K562 (cell line): ENCODE results near the gene FAM114A2. TPM values are rescaled to one million over a fixed set of nuclear protein-coding genes. Genes with fewer than 3 reads are reported as not detected.
A peak's percentile ranks its signal among the peaks of the same experiment; 100 is the strongest.

Experiments used
- ARNT ChIP-seq, 2 experiments: fragments of 450-650 bp; IDR thresholded peaks; 2 replicates each; pipeline ENCODE4 v1.6.1; 2016; ENCODE audit warnings: mild to moderate bottlenecking in 1 of 2
- ATF1 ChIP-seq, 2 experiments: fragments of 450-650 bp in 1 of 2; IDR thresholded peaks; 2 replicates each; pipeline ENCODE4 v1.6.1; 2016; ENCODE audit warnings: missing compliant biosample characterization in 1 of 2, missing genetic modification characterization in 1 of 2
- CBX1 ChIP-seq: sonication (generic); IDR thresholded peaks from 2 replicates; pipeline ENCODE4 v1.6.1; 2016; ENCODE audit warnings: antibody characterized with exemption, low read depth, mild to moderate bottlenecking
- CHD1 ChIP-seq: fragments of 200-600 bp; sonication (generic); IDR thresholded peaks from one replicate; pipeline ENCODE4 v1.6.1; 2012; ENCODE audit warnings: mild to moderate bottlenecking, moderate library complexity, low read length, inconsistent platforms
- CREM ChIP-seq: IDR thresholded peaks from 2 replicates; pipeline ENCODE4 v1.6.1; 2014; ENCODE audit warnings: antibody characterized with exemption, low read depth
- DIDO1 ChIP-seq: fragments of 450-650 bp; IDR thresholded peaks from 2 replicates; pipeline ENCODE4 v1.6.1; 2016; ENCODE audit warnings: low read depth, missing biosample characterization, missing genetic modification characterization
- FOXM1 ChIP-seq, 2 experiments: fragments of 450-650 bp in 1 of 2; sonication (generic) in 1 of 2; formaldehyde crosslinking in 1 of 2; IDR thresholded peaks; 2 replicates each; pipeline versions ENCODE4 v1.6.1 to v1.9.0; 2017 to 2022; ENCODE audit warnings: low read depth in 2 of 2, mild to moderate bottlenecking in 2 of 2, missing genetic modification reagents in 1 of 2, moderate library complexity in 1 of 2
- GABPB1 ChIP-seq: sonication (generic); formaldehyde crosslinking; IDR thresholded peaks from 2 replicates; pipeline ENCODE4 v1.8.0; 2022; ENCODE audit warnings: mild to moderate bottlenecking, missing genetic modification reagents
- GATAD2A ChIP-seq: fragments of 450-650 bp; IDR thresholded peaks from 2 replicates; pipeline ENCODE4 v1.6.1; 2017
- HNRNPLL ChIP-seq: fragments of 200-400 bp; formaldehyde crosslinking; IDR thresholded peaks from 2 replicates; pipeline ENCODE4 v1.6.1; 2017; ENCODE audit warnings: low read length, low read depth, mild to moderate bottlenecking; ENCODE audit not compliant: poor library complexity, severe bottlenecking
- HNRNPUL1 ChIP-seq: fragments of 200-400 bp; formaldehyde crosslinking; IDR thresholded peaks from 2 replicates; pipeline ENCODE4 v1.6.1; 2017; ENCODE audit warnings: low read length
- ILK ChIP-seq: fragments of 450-650 bp; IDR thresholded peaks from 2 replicates; pipeline ENCODE4 v1.6.1; 2016; ENCODE audit warnings: missing genetic modification characterization, low read depth, mild to moderate bottlenecking, missing compliant biosample characterization, moderate library complexity, borderline replicate concordance
- MYC ChIP-seq, 2 experiments: fragments of 250-450 bp in 1 of 2; sonication (Bioruptor Pico) in 1 of 2; IDR thresholded peaks; 2 replicates each; pipeline versions ENCODE4 v1.5.1 to v1.6.1; 2012 to 2021; ENCODE audit warnings: low read depth in 2 of 2, borderline replicate concordance in 1 of 2, improper control_type of control experiment in 1 of 2, low read length in 1 of 2, mild to moderate bottlenecking in 1 of 2, moderate library complexity in 1 of 2
- NBN ChIP-seq: fragments of 450-650 bp; IDR thresholded peaks from 2 replicates; pipeline ENCODE4 v1.6.1; 2016; ENCODE audit warnings: low read depth, mild to moderate bottlenecking
- NCOA4 ChIP-seq: fragments of 450-650 bp; IDR thresholded peaks from 2 replicates; pipeline ENCODE4 v1.6.1; 2018; ENCODE audit warnings: mild to moderate bottlenecking; ENCODE audit not compliant: partially characterized antibody
- POLR2A ChIP-seq: fragments of 450-650 bp; conservative IDR thresholded peaks from 2 replicates; pipeline ENCODE4 v1.6.1; 2016
- POLR3A ChIP-seq: IDR thresholded peaks from 2 replicates; pipeline ENCODE4 v1.6.1; 2011; ENCODE audit warnings: borderline replicate concordance, mild to moderate bottlenecking, moderate library complexity; ENCODE audit not compliant: insufficient read length, insufficient read depth; ENCODE audit errors: extremely low read depth
- SLC30A9 ChIP-seq: fragments of 250-450 bp; sonication (Bioruptor Pico); IDR thresholded peaks from 2 replicates; pipeline ENCODE4 v1.8.0; 2022; ENCODE audit warnings: mild to moderate bottlenecking, moderate library complexity
- SNRNP70 ChIP-seq: fragments of 200-400 bp; formaldehyde crosslinking; optimal IDR thresholded peaks from 2 replicates; pipeline ENCODE3; 2017; ENCODE audit warnings: low read depth, low read length
- ZKSCAN8 ChIP-seq: fragments of 200-800 bp; sonication (Bioruptor generic); IDR thresholded peaks from 2 replicates; pipeline ENCODE4 v1.6.1; 2016; ENCODE audit warnings: missing genetic modification characterization, missing compliant biosample characterization
- ZNF143 ChIP-seq: sonication (generic); formaldehyde crosslinking; IDR thresholded peaks from 2 replicates; pipeline ENCODE4 v1.9.0; 2022; ENCODE audit warnings: mild to moderate bottlenecking, missing genetic modification reagents
- ZNF311 ChIP-seq: fragments of 250-450 bp; sonication (Bioruptor Pico); IDR thresholded peaks from 2 replicates; pipeline ENCODE4 v1.4.0; 2020; ENCODE audit warnings: mild to moderate bottlenecking, moderate library complexity
- ZNF384 ChIP-seq: IDR thresholded peaks from 2 replicates; pipeline ENCODE4 v1.6.1; 2012; ENCODE audit warnings: low read depth, low read length, improper control_type of control experiment
- ZNF695 ChIP-seq: fragments of 450-650 bp; formaldehyde crosslinking; IDR thresholded peaks from 2 replicates; pipeline ENCODE4 v1.4.0; 2020; ENCODE audit warnings: mild to moderate bottlenecking, moderate library complexity
- ZNF707 ChIP-seq: fragments of 250-450 bp; sonication (Bioruptor Pico); conservative IDR thresholded peaks from 2 replicates; pipeline ENCODE4 v1.8.0; 2022; ENCODE audit warnings: inconsistent platforms, mild to moderate bottlenecking, moderate library complexity
- polyA plus RNA-seq, 8 experiments: library from polyadenylated mRNA; depleted of rRNA in 4 of 8; stranded (reverse) in 5 of 8; unstranded in 3 of 8; fragments of >200 nt; fragmentation: Nextera tagmentation in 2 of 8; fragmentation: Illumina TruSeq in 1 of 8; extraction: Ambion mirVana in 2 of 8; extraction: Trizol in 1 of 8; gene quantifications; 2 replicates each; pipeline versions ENCODE4 v1.2.1 to v1.2.3, GENCODE V29; 2011 to 2014; ENCODE audit warnings: inconsistent platforms in 1 of 8, missing spikeins in 1 of 8
- total RNA-seq, 7 experiments: library from RNA; depleted of rRNA in 6 of 7; stranded (reverse); fragments of >200 nt in 6 of 7; fragmentation: Illumina TruSeq in 2 of 7; extraction: Trizol in 2 of 7; gene quantifications; 2 replicates each; pipeline versions ENCODE4 v1.2.1 to v1.2.3, GENCODE V29; 2011 to 2021; ENCODE audit warnings: low replicate concordance in 1 of 7
- TF ChIP-seq, protein P1 (sequence below), 2 experiments: fragments of 450-650 bp; conservative IDR thresholded peaks; 2 replicates each; pipeline ENCODE4 v1.6.1; 2017; ENCODE audit warnings: mild to moderate bottlenecking in 2 of 2, moderate library complexity in 2 of 2
- TF ChIP-seq, protein P2 (sequence below): sonication (generic); formaldehyde crosslinking; IDR thresholded peaks from 2 replicates; pipeline ENCODE4 v1.4.0; 2020; ENCODE audit warnings: mild to moderate bottlenecking, missing genetic modification reagents

Gene FAM114A2
- total and polyA plus RNA-seq, 9 of the 15 experiments (the other 6 are each of a cell fraction or from before 2014, with no cell fraction given), result 14.4 to 28.1 (median 21.2) TPM

DNA sequence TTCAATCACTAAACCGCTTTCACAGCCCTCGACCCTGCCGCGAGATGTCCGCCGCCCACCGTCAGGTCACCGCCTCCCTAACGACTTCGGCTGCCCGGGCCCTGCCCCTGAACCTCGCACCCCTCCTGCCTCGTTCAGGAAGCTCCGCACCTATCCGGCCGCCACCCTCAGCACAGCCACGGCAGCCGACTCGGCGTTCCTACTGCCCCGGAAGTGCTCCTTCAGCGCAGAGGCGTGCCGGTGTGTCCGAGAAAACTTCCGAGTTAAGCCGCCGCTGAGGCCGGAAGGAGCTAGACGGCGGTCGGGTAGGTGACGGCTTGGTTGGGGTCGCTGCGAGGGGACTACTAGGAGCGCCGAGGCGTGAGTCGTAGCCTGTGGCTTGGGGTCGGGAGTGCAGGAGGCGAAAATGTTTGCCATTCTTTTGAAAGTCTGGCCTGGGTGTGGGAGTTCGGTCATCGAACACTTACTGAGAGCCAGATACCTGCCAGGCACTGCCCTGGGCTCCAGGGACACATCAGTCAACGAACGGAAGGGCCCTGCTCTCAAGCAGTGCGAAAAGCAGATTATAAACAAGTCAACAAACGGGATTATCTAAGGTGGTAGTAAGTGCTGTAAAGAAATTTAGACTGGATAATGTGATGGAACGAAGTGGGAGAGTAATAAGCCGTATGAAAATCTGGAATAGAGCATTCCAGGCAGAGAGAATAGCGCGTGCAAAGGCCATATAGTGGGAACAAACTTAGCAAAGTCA lies at the start of gene FAM114A2, which contains the start of gene MFAP3 (continued):
- peak; percentile 90 for TF ChIP-seq HNRNPLL
- TF ChIP-seq ILK (tag), result no peak
- no peak for TF ChIP-seq ATF1 (CRISPR knock-in tag; IDR thresholded peaks at IDR 0.05)
- TF ChIP-seq ATF1 (tag; IDR thresholded peaks at IDR 0.05), result peak; percentile 85
- peak; percentile 71; the same call in 1 of the 2 replicates for TF ChIP-seq NBN
- no peak for TF ChIP-seq ARNT (IDR thresholded peaks at IDR 0.05)
- TF ChIP-seq ZNF311, result no peak
- TF ChIP-seq POLR3A, result no peak
- no peak for TF ChIP-seq ZNF143 (CRISPR knock-in tag)
- TF ChIP-seq NCOA4, result no peak
- TF ChIP-seq CHD1, result no peak
- TF ChIP-seq MYC (IDR thresholded peaks at IDR 0.05; ENCODE audit: low read depth, low read length), result peak; percentile 80
- TF ChIP-seq MYC (CRISPR knock-in tag; IDR thresholded peaks at IDR 0.05; ENCODE audit: borderline replicate concordance, low read depth), result peak; percentile 69; the same call in 1 of the 2 replicates
- TF ChIP-seq GABPB1, result peak; percentile 99
- no peak for TF ChIP-seq ZNF384
- 0 out of 2 replicates have a peak, but pooled peaks have one; percentile 32 for TF ChIP-seq GATAD2A
- TF ChIP-seq ZKSCAN8 (CRISPR knock-in tag), result no peak
- peak; percentile 82 for TF ChIP-seq CREM
- TF ChIP-seq SNRNP70, result no peak
- no peak for TF ChIP-seq SLC30A9 (CRISPR knock-in tag)
- peak; percentile 95 for TF ChIP-seq POLR2A
- TF ChIP-seq, protein P1, sequence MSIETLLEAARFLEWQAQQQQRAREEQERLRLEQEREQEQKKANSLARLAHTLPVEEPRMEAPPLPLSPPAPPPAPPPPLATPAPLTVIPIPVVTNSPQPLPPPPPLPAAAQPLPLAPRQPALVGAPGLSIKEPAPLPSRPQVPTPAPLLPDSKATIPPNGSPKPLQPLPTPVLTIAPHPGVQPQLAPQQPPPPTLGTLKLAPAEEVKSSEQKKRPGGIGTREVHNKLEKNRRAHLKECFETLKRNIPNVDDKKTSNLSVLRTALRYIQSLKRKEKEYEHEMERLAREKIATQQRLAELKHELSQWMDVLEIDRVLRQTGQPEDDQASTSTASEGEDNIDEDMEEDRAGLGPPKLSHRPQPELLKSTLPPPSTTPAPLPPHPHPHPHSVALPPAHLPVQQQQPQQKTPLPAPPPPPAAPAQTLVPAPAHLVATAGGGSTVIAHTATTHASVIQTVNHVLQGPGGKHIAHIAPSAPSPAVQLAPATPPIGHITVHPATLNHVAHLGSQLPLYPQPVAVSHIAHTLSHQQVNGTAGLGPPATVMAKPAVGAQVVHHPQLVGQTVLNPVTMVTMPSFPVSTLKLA (conservative IDR thresholded peaks at IDR 0.05), result peak; percentile 87 to 94
- TF ChIP-seq FOXM1 (IDR thresholded peaks at IDR 0.05; ENCODE audit: low read depth), result no peak
- TF ChIP-seq FOXM1 (CRISPR knock-in tag; IDR thresholded peaks at IDR 0.05; ENCODE audit: low read depth), result peak; percentile 81
- TF ChIP-seq HNRNPUL1, result no peak
- TF ChIP-seq ZNF707 (CRISPR knock-in tag), result no peak
- TF ChIP-seq, protein P2, sequence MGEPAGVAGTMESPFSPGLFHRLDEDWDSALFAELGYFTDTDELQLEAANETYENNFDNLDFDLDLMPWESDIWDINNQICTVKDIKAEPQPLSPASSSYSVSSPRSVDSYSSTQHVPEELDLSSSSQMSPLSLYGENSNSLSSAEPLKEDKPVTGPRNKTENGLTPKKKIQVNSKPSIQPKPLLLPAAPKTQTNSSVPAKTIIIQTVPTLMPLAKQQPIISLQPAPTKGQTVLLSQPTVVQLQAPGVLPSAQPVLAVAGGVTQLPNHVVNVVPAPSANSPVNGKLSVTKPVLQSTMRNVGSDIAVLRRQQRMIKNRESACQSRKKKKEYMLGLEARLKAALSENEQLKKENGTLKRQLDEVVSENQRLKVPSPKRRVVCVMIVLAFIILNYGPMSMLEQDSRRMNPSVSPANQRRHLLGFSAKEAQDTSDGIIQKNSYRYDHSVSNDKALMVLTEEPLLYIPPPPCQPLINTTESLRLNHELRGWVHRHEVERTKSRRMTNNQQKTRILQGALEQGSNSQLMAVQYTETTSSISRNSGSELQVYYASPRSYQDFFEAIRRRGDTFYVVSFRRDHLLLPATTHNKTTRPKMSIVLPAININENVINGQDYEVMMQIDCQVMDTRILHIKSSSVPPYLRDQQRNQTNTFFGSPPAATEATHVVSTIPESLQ (CRISPR knock-in tag), result peak; percentile 96
- TF ChIP-seq DIDO1 (tag), result peak; percentile 91
- no peak for TF ChIP-seq ZNF695 (CRISPR knock-in tag)
- peak; percentile 92; the same call in 1 of the 2 replicates for TF ChIP-seq CBX1
